ENCODE measurements around the gene ATP5PD.

- TF ChIP-seq NBN (conservative IDR thresholded peaks at IDR 0.05) = no peak
- TF ChIP-seq JUNB (CRISPR knock-in tag; IDR thresholded peaks at IDR 0.05; ENCODE audit: borderline replicate concordance) = no peak
- no peak for TF ChIP-seq CTCF (CRISPR knock-in tag; IDR thresholded peaks at IDR 0.05)
- TF ChIP-seq ASH2L (IDR thresholded peaks at IDR 0.05; ENCODE audit: insufficient read length, low read depth, low read length) = no peak
Observed at GRCh38 chr17:75064867-75065561, 18.2 kb upstream of the ATP5PD start.
